NT2/D1 (cell line): ENCODE measurements around the gene ADCY3.

Experiments used
- DNase-seq: peaks from one replicate; pipeline ENCODE4 v3.0.0-alpha.2; 2011; ENCODE audit warnings: low read depth, low spot score
- H3K27me3 ChIP-seq: 2 replicates; pipeline ENCODE4 v1.6.0; 2011; ENCODE audit warnings: mild to moderate bottlenecking; ENCODE audit not compliant: insufficient read length, insufficient read depth
- H3K36me3 ChIP-seq: 2 replicates; pipeline ENCODE4 v1.6.1; 2011; ENCODE audit warnings: mild to moderate bottlenecking, low read length, mixed read lengths; ENCODE audit not compliant: insufficient read depth, insufficient read length
- H3K4me1 ChIP-seq: 2 replicates; pipeline ENCODE4 v1.5.1; 2011; ENCODE audit not compliant: insufficient read depth, insufficient read length
- H3K4me3 ChIP-seq: 2 replicates; pipeline ENCODE4 v1.5.1; 2011; ENCODE audit warnings: low read depth; ENCODE audit not compliant: insufficient read length
- H3K9ac ChIP-seq: 2 replicates; pipeline ENCODE4 v1.6.0; 2011; ENCODE audit warnings: low read depth; ENCODE audit not compliant: insufficient read length
- H3K9me3 ChIP-seq: 2 replicates; pipeline ENCODE4 v1.5.1; 2011; ENCODE audit warnings: mild to moderate bottlenecking, low read length; ENCODE audit not compliant: insufficient read depth
- SUZ12 ChIP-seq: IDR thresholded peaks from 2 replicates; pipeline ENCODE4 v1.6.1; 2011; ENCODE audit not compliant: insufficient read length, insufficient read depth; ENCODE audit errors: extremely low read depth
- YY1 ChIP-seq: IDR thresholded peaks from 2 replicates; pipeline ENCODE4 v1.6.1; 2011; ENCODE audit not compliant: insufficient read length, insufficient read depth
- ZNF274 ChIP-seq: IDR thresholded peaks from 2 replicates; pipeline ENCODE4 v1.6.1; 2011; ENCODE audit warnings: mild to moderate bottlenecking, low read depth, low read length

The ADCY3 gene

DNA sequence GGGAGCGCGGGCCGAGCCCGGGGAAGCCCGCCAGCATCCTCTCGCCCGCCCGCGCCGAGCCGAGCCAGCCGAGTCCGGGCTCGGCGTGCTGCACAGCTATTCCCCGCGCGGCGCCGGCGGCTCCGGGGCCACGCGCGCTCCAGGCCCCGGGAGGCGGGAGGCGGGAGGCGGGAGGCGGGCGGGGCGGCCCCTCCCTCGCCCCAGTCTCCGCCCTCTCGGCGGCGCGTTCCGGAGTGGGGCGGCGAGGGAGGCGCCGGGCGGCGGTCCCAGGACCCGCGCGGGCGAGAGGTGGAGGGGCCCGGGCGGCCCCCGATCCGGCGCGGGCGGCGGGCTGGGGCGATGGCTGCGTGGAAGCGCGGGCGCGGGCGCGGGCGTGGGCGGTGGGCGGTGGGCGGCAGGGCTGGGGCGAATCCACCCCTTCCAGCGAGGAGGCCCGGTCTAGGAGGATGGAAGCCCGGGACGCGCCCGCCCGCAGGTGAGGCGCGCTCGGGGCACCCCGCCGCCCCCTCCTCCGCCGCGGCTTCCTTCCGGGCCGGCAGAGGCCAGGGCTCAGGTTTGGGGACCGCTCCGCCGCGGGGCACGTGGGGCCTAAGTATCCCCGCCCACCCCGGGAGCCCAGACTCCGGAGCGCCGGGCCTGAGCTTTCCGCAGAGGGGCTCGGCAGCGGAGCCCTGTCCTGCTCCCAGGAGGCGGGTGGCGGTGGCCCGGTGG, at the start of gene ADCY3:
ADCY3 (minus strand) TSS at position 140 of the 711 bp plus-strand sequence. CDS start 1,250 bp downstream, outside the sequence.
- peaks cover 6% of the 10 kb centered on the region for H3K27me3 ChIP-seq
- no peaks in the 10 kb centered on the region for H3K9me3 ChIP-seq
- peaks cover 14% of the 10 kb centered on the region for H3K4me1 ChIP-seq
- no peak for TF ChIP-seq ZNF274
- TF ChIP-seq YY1 = no peak
- no peak for TF ChIP-seq SUZ12
- peak within 1 kb of the TSS; percentile 39 for H3K4me3 ChIP-seq
- H3K36me3 ChIP-seq = peaks cover 9% of the 10 kb centered on the region
- no peak for DNase-seq
- H3K9ac ChIP-seq = peak within 1 kb of the TSS; percentile 70

DNA sequence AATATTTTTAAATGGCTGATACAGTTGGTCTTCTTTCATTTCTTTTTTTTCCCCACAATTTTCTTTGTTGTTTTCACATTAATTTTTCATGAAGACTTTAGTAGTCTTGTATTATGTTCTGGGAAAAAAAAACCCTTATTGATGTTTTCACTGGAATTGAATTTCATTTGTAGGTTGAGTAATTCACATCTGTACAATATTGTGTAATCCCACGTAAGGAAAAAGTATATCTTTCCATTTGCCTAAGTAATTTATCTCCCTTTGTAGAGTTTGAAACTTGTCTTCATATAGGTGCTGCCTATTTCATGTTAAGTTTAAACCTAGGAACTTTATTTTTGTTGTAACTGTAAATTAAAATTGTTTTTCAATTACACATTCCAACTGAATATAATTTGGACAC, 49.7 kb upstream of the ADCY3 start:
- H3K4me1 ChIP-seq = no peaks in the 10 kb centered on the region
- H3K4me3 ChIP-seq = no peak overlapping the region
- TF ChIP-seq ZNF274 (no peak), YY1 (no peak), SUZ12 (no peak)
- no peaks in the 10 kb centered on the region for H3K9me3 ChIP-seq
- DNase-seq = no peak
- no peaks in the 10 kb centered on the region for H3K27me3 ChIP-seq
- peaks cover 5% of the 10 kb centered on the region for H3K36me3 ChIP-seq
- H3K9ac ChIP-seq = no peak overlapping the region

DNA sequence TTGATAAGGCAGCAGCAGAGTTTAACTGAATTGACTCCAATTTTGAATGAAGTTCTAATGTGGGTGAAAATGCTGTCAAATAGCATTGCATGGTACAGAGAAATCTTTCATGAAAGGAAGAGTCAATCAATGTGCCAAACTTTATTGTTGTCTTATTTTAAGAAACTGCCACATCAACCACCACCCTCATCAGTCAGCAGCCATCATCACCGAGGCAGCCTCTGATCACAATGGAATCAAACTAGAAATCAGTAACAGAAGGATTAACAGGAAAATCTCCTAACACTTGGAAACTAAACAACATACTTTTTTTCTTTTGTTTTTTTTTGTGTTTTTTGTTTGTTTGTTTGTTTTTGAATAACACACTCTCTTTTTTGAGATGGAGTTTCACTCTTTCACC, 41.9 kb upstream of the ADCY3 start:
- Histone ChIP-seq H3K4me1 (no peaks in the 10 kb centered on the region), H3K4me3 (no peak overlapping the region), H3K9ac (no peak overlapping the region), H3K27me3 (no peaks in the 10 kb centered on the region), H3K36me3 (peaks cover 16% of the 10 kb centered on the region), H3K9me3 (no peaks in the 10 kb centered on the region)
- DNase-seq = no peak
- TF ChIP-seq YY1 (no peak), SUZ12 (no peak), ZNF274 (no peak)

DNA sequence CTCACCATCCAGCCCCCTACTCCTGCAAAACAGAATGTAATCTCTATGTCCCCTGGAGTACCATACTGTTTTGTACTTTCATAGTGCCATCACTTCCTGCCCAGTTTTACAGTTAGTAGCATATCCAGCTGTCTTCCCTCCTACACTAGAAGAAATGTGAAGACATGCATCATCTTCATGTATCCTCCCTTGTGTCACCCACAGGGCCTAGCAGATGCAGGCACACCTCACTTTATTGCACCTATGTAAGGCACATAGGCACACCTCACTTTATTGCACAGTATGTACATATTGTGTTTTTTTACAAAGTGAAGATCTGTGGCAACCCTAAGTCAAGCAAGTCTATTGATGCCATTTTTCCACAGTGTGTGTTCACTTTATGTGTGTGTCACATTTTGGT, 39.7 kb upstream of the ADCY3 start:
- H3K4me3 ChIP-seq = no peak overlapping the region
- no peak for DNase-seq
- H3K4me1 ChIP-seq = no peaks in the 10 kb centered on the region
- TF ChIP-seq SUZ12 = no peak
- TF ChIP-seq ZNF274 = no peak
- TF ChIP-seq YY1 = no peak
- H3K27me3 ChIP-seq = no peaks in the 10 kb centered on the region
- peaks cover 7% of the 10 kb centered on the region; the same call in 1 of the 2 replicates for H3K9me3 ChIP-seq
- peaks cover 29% of the 10 kb centered on the region for H3K36me3 ChIP-seq
- no peak overlapping the region for H3K9ac ChIP-seq

DNA sequence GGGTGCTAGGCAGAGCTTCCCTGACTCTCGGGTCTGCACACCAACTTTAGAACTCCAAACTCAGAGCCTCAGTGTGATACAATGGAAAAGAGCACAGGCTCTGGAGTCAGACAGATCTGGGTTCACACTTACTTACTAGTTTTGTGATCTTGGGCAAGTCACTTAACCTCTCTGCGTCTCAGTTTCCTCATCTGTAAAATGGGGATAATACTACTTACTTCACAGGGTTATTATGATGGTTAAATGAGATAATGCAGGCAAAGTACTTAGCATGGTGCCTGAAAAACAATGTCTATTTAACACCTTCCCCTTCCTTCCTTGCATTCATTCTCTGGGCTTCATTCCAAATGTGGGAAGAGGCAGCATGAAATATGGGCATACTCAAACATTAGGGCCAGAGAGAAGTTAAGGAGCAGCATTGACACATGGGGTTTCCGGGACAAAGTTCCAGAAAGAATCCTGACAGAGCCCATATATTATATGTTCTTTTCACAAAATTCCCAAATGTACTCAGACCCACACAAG, 38.4 kb upstream of the ADCY3 start:
- no peaks in the 10 kb centered on the region for H3K27me3 ChIP-seq
- H3K9me3 ChIP-seq = peaks cover 7% of the 10 kb centered on the region; the same call in 1 of the 2 replicates
- H3K36me3 ChIP-seq = peaks cover 36% of the 10 kb centered on the region
- DNase-seq = no peak
- no peak overlapping the region for H3K4me3 ChIP-seq
- no peaks in the 10 kb centered on the region for H3K4me1 ChIP-seq
- no peak overlapping the region for H3K9ac ChIP-seq
- no peak for TF ChIP-seq YY1
- TF ChIP-seq ZNF274 = no peak
- no peak for TF ChIP-seq SUZ12

DNA sequence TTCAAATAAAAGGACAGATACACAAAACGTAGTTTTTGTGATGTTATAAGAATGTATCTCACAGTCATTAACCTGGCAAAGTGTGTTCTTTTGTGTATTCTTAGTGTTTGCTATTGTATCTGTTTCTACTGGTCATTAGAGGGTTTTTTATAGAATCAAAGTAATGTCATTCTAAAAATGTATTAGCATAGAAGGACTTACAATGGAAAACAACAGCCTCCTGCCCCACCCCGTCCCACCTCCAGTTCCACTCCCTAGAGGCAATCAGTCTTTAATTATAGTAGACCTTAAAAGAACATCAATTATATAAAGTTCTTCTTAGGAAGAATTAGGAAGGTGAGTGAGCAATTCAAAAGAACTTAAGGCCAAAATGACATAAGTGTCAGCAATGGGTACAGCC, 37.9 kb upstream of the ADCY3 start:
- H3K4me3 ChIP-seq = no peak overlapping the region
- H3K4me1 ChIP-seq = no peaks in the 10 kb centered on the region
- no peaks in the 10 kb centered on the region for H3K27me3 ChIP-seq
- H3K9ac ChIP-seq = no peak overlapping the region
- no peak for DNase-seq
- H3K9me3 ChIP-seq = peaks cover 7% of the 10 kb centered on the region; the same call in 1 of the 2 replicates
- H3K36me3 ChIP-seq = peaks cover 36% of the 10 kb centered on the region
- TF ChIP-seq ZNF274 = no peak
- TF ChIP-seq SUZ12 = no peak
- TF ChIP-seq YY1 = no peak

DNA sequence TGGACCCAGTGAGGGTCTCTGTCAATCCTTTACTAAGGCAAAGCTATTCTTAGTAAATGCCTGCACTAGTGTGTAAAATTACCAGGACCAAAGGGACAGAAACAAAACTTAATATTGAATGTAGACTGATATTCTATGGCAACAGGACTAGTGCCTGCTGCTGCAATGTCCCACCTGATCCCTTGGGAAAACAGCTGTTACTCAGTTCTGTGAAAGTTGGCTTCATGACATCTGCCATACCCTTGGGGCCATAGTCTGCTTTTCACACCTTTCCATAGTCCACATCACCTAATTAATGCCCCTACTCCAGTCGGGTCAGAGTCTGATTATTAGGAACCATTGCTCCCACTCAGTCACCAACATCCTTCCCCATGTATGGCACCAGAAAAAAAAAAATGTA, 37.2 kb upstream of the ADCY3 start:
- Histone ChIP-seq H3K4me1 (no peaks in the 10 kb centered on the region), H3K36me3 (peaks cover 32% of the 10 kb centered on the region), H3K4me3 (no peak overlapping the region), H3K27me3 (no peaks in the 10 kb centered on the region), H3K9me3 (peaks cover 7% of the 10 kb centered on the region; the same call in 1 of the 2 replicates), H3K9ac (no peak overlapping the region)
- DNase-seq = no peak
- TF ChIP-seq SUZ12 (no peak), YY1 (no peak), ZNF274 (no peak)
